Epidermal melanocyte (primary cell): ENCODE measurements around the gene CDKN2B-AS1.
"Not testable (repeated sequence)": the region's sequence is repeated elsewhere in the genome, so short reads cannot be mapped to it uniquely, and the experiment has no call there.

Experiments
- DNase-seq: peaks from one replicate; pipeline ENCODE4 v3.0.0; 2011; ENCODE audit warnings: low spot score; ENCODE audit not compliant: insufficient read length

Gene CDKN2B-AS1

DNA sequence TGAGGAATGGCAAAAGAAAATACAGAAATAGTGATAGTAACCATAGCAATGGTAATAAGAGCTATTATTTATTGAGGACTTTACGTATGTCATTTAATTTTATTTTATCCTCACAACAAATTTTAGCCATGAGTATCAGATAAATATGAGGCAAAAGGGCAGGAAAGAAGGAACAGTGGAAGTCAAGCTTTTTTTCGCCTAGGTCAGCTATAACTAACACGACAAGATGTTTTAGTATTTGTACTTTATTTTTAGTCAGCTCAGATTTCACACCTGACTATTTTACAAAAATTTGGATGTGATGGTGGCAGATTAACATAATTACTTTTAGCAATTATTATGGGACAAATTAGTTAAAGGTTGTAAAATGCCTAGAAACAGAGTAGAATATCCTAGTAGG, 49.3 kb downstream of the CDKN2B-AS1 start:
- DNase-seq = no peak

DNA sequence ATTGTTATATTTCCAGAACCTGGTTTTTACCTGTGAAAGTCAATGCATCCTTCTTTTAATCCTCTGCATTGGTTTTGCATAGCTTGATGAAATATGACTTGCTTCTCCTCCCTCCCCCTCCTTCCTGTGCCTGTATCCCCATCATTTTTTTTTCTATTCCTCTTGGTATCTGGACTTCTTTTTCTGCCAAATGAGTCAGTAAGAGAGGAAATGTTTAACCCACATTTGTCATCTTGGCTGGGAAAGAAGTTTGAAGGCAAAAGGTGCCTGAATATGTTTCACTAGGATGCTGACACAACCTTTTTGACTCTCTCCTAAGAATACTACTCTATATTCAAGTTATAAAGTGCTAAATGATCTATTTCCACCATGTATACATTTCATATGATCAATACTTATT, 50.0 kb downstream of the CDKN2B-AS1 start:
- no peak for DNase-seq

DNA sequence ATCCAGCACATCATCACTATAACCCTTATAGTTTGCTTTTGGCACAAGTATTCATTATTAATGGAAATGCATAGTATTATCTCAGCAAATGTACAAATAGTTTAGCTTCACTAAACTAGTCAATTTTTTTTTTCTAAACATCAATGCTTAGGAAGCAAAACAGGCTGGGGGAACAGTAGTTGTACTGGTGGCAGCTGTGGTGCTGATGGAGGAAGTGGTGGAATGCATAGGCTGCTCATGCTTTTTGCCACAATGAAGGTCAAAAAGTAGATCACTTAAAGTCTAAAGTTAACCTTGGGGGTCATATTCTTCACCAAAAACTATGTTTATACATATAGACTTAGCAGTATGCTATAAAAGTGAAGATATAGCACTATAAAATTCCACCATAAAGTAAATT, 50.8 kb downstream of the CDKN2B-AS1 start:
- no peak for DNase-seq

DNA sequence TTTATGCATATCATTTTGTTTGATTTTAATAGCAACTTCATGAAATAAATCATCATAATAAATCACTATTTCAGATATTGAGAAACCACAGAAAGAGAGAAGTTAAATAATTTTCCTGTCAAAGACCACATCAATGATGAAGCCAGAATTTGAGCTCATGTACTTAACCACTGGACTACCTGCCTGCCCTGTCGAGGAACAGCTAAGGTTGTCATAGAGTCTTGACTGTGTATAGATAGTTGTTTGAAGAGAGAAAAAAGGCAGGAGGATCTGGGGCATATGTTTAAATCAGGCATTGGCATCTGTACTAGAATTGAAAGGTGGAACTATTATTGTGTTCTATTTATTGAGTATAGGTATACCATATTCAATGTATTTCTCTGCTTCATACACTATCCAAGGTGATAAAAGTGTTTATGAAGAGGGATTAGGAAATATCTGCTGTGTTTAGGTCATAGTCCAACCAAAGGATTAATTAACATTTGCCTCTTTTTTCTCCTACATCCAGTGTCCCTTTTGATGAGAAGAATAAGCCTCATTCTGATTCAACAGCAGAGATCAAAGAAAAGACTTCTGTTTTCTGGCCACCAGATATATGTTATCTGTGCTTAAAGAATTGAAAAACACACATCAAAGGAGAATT, 51.8 kb downstream of the CDKN2B-AS1 start:
- no peak for DNase-seq

DNA sequence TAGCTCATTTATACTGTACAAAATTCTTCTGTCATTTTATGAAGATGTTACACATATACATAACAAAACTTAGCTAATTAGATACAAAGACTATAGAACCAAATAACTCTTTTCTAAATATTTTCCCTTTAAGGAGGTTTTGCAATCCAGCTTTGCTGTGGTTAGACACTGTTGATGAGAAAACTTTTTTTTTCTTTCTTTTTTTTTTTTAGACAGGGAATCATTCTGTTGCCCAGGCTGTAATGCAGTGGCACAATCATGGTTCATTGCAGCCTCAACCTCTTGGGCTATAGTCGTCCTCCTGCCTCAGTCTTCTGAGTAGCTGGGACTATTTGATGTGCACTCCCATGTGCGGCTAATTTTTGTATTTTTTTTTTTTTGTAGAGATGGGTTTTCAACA, 53.0 kb downstream of the CDKN2B-AS1 start:
- no peak for DNase-seq

DNA sequence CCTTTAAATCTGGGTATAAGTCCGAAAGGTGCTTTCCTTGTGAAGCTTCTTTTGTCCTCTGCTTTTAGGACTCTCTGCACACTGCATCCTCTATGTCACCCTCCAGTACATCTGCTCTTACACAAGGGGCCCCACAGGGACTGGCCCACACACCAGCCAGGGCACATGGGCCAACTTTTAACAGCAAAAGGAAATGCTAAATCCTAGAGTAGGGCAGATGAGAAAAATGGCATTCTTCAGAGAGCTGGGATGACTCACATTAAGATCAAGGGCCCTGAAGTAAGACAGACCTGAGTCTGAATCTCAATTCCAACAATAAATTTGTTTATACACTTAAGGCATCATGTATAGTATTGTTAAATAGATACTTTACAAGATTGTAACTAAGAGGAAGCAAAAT, 54.8 kb downstream of the CDKN2B-AS1 start:
- DNase-seq = no peak

DNA sequence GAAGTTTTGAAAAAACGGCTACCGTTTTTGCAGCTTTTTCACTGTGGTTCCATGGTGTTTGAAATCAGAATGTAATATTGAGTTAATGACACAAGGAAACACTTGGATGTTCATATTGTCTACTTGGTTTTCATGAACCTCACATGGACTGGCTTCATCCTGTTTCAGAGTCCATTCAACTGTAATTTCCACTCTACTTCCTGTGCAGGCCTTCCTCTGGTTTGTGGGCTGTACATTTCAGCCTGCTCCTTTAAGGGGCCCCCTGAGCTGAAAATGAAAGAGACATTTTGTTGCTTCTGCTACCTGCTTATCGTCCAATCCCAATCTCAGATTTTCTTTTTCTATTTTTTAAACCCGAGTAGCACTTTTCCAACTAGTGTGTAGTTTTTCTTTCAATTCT, 56.3 kb downstream of the CDKN2B-AS1 start:
- DNase-seq = no peak

DNA sequence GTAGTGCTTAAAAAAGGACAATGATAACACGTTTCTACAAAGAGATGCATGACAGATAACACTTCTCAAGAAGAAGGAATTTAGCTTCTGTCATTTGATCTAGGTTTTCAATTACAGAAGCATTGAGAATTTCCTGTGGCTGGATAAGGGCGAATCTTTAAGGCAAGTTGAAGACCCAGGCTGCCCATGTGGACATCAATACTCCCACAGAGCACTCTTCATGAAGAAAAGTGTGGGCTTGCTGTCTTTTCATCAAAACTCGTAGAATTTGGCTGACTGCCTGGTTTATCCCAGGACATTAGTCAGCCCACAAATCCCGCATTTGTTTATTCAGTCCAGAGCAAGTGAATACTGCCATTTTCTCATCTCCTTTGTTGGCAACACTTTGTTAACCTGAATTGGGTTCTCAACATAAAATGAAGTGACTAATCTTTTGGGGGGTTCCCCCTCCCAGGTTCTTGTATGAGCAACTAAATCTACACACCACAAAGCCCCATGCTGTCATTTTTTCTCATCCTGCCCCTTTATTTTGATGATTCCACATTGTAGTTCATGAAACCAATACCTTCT, 57.9 kb downstream of the CDKN2B-AS1 start:
- DNase-seq = no peak

DNA sequence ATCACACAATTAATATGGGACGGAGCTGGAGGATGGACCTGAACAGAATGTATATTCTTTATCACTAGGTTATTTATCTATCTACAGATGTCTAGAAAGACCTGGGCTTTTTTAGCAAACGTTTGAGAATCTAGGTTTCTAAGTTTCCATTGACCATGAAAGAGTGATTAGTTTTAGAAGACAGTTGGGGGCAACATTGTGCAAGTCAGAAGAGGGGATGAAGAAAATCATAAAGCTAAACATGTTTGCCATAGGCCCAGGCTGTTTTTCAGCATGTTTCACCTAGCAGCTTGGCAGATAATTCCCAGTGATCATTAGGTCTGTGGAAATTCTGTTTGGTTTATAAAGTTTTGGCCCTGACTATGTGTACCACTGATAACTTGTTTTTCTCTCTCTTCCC, 58.6 kb downstream of the CDKN2B-AS1 start:
- no peak for DNase-seq

DNA sequence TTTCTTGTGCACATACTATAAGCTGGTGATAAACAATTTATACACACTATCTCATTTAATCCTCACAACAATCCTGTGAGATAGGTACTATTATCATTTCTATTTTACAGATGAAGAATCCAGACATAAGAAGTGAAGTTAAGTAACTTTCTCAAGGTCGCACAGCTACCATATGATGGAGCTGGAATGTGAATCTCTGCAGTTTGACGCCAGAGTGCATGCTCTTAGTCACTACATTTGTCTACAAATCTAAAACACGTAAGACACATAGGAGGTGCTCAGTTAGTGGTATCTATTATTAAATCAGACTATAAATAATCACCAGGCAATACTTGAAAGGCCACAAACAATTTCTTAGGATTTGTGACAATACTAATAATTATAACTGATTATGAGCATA, 59.5 kb downstream of the CDKN2B-AS1 start:
- DNase-seq = no peak

DNA sequence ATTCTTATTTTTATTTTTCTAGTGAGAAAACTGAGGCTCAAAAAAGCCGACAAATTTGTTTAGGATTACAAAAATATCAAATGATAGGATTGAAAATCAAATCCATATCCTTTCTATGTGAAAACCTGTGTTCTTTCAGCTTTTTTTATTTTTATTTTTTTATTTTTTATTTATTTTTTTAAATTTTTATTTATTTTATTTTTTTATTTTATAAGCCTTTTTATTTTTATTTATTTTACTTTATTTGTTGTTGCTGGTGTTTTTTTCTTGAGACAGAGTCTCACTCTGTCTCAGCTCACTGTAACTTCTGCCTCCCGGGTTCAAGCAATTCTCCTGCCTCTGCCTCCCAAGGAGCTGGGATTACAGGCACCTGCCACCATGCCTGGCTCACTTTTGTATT, 59.9 kb downstream of the CDKN2B-AS1 start:
- DNase-seq = no peak

DNA sequence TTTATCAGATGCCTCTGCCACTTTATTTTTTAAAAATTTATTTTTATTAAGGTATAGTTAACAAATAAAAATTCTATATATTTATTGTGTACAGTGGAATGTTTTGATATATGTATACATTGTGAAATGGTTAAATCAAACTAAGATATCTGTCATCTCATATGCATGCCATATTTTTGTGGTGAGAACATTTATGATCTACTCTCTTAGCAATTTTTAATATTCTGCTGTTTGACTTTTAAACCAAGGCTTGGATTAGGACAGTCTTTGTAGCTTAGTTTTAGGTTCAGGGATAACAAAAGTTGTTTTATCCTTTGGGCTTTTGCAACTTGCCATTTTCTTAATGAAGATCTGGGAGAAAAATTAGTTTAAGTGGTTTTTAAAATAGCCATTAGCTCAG, 60.5 kb downstream of the CDKN2B-AS1 start:
- DNase-seq = no peak

DNA sequence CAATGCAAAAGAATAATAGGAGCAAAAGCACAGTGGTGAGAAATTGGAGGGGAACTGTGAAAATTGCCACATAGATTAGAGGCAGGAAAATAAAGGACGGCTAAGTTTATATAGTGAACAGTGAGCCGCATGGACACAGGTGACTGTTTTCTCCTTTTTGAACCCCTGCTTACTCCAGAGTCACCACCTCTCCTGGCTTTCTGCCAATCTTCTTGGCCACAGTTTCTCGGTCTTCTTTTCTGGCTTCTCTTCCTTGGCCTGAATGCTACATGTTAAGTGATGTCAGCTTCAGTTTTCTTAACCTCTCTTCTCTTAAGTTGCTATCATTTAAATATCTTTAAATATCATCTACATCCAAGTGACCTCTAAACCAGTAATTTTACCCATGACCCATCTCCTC, 61.8 kb downstream of the CDKN2B-AS1 start:
- no peak for DNase-seq

DNA sequence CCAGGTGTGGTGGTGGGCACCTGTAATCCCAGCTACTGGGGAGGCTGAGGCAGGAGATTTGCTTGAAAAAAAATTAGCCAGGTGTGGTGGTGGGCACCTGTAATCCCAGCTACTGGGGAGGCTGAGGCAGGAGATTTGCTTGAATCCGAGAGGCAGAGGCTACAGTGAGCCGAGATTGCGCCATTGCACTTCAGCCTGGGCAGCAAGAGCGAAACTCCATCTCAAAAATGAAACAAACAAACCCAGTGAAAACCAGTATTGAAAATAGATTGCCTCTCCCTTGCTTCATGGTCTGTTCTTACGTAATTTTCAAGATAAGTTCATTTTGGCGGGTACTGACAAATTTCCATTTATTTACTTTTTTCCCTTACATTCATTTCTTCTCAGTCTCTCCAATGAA, 63.4 kb downstream of the CDKN2B-AS1 start:
- DNase-seq = not testable (repeated sequence)

DNA sequence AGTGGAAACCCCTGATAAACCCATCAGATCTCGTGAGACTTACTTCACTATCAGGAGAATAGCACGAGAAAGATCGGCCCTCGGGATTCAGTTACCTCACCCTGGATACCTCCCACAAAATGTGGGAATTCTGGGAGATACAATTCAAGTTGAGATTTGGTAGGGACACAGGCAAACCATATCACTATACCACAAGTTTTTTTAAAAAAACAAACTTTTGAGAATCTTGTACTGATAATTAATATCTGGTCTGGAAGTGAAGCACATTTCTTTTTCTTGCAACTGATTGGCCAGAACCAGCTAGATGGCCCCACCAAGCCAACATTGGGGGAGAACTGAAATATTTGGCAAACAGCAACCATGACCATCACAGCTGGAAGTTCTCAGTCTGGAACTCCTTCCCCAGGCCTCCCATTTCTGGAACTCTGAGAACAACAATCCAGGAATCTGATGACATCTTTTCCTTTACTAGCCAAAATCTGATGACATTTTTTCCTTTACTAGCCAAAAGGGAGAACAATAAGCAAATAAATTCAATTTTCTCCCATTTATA, 66.3 kb downstream of the CDKN2B-AS1 start:
- DNase-seq = no peak

DNA sequence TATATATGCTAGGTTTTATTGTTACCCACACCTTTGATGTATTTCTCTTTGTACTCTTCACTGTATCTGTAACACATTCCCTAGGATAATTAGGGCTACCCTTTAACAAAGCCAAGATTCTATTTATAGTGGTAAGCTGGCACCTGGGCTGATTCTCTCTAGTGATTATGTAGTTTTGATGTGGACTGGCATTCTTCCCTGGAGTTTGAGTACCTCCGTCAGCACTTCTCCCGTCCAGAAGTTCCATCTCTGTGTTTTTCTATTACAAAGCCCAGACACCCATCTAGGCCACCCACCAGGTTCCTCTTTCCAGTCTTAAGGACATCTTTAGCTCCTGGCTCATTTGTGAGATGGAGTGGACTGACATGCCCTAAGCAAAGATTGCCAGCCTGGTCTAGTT, 70.4 kb downstream of the CDKN2B-AS1 start:
- no peak for DNase-seq

DNA sequence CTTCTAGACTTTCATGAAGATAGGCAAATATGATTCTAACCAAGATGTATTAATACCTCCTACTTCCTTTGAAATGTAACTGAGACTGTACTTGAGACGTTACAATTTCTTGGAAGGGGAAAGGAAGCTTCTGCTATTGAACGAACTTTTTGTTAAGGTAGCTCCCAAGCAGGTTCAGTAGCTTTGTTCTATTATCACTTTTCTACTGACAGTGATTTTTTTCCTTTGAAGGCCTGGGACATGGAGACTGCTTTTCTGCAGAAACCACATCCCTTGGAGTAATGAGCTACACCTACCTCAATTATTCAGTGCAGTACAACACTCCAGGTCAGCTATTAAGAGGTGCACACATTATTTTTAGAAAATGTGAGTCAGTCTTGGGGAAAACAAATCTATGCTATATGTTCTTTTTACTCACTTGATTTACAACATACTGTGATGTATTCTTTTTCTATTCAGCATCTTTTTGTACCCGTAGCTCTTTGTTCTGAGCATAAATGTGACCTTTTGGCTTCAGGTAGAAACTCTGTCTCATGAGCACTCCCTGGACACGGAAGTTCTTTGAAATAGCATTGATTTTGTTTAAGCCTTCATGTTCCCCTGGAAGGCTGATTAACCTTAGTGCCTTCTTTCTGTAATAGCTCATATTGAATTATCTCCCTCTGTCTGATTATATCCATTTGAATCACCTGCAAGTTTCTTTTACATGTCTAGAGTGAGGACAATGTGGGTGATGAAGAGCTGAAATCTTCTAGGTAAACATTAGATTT, 71.0 kb downstream of the CDKN2B-AS1 start:
- no peak for DNase-seq

DNA sequence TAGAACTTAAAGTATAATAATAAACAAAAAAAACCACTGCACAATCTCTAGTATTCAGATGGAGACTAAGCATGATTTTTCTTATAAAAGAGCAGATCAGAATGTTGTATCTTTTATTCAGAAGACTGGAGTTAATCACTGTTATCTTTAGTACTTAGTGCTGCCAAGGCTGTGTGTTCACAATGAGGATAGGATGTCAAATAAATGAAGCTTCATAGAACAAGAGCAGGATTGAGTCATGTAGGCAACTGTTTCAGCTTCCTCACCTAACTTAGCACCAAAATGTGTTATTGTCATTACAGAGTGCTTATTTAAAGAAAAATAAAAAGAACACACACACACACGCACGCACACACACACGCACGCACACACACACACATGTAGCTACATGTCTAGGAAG, 72.6 kb downstream of the CDKN2B-AS1 start:
- DNase-seq = no peak

DNA sequence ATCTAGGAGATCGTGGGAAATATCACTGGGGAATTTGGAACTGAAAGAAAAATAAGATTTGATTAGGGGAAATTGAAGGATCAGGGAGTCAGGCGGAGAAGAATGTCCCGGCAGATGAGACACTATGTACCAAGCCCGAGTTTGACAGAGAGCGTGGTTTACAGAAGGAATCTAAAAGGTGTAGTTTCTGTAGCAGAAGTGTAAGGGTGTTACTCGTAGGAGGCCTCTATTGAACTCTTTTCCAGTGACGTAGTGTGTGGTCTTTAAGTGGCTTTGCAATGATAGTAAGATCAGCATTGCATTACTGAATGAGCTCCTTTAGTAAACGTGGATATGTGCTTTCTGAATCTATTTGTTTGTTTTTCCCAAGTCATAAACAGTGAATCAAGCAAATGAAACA, 73.8 kb downstream of the CDKN2B-AS1 start:
- DNase-seq = no peak

DNA sequence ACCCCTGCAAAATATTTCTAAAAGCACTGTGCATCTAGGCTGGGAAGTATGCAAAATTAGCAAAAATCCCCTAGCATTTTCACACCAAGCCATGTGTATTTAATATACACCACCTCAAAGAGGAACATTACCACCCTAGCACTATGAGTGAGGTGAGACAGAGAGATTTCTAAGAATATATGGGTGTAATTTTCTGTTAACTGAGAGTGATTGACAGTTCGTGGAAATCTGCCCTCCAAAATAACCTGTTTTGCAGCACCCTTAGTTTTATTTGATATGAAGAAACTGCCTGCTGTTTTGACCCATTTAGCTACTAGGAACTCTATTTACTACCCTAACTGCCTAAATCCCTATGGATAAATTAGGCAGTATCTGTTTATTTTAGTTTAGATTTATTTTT, 78.8 kb downstream of the CDKN2B-AS1 start:
- no peak for DNase-seq

DNA sequence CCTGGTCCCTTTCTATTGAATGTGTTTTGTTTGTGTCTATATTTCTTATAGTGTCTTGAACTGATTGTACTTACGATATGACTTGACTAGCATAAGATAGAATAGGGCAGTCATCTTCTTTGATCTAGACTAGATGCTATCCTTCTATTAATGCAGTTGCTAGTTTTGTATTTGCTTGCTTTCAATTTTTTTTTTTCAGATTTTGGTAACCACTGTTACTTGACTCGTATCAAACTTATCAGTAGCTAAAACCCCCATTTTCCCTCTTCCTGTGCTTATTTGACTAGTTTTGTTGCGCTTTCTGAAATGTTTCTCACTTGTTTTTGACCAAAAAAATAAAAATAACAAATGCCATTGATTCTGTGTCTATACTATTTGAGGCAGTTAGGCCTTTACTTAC, 83.5 kb downstream of the CDKN2B-AS1 start:
- DNase-seq = no peak

DNA sequence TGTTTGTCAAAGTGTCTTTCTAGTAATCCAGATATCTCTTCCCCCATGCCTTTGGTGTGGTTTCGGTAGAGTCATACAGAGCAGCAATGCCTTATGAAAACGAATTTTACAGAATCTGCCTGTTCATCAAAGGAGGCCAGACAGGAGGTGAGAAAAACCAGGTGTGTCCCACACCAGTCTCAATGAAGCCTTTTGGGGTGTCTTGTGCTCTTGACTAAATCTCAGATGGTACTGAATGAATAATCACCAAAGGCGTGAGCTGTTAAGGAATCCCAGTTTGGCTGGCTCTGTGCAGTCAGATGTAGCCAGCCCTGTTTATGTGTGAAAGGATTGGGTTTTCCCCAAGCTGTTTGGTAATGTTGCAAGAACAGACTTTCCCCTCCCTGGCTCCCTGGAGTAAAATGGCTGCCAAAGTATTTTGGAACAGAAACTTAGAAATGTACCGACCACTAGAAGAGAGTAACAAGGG, 85.3 kb downstream of the CDKN2B-AS1 start:
- DNase-seq = no peak
